Measurements from ENCODE around the gene GADD45A.

GRCh38 chr1:67716800-67717199 lies 31.8 kb downstream of the GADD45A start:
- TF ChIP-seq CTCF (IDR thresholded peaks at IDR 0.05 in 8 of 11, conservative IDR thresholded peaks at IDR 0.05 in 3 of 11) (no peak), POLR2A (IDR thresholded peaks at IDR 0.05) (no peak), POLR2AphosphoS5 (IDR thresholded peaks at IDR 0.05) (no peak)

Data from spleen (tissue), 7 donors.